GM21529 (cell line): ENCODE data around the gene TOMM7.
A peak's percentile ranks its signal among the peaks of the same experiment; 100 is the strongest.
"Not testable (repeated sequence)": the region's sequence is repeated elsewhere in the genome, so short reads cannot be mapped to it uniquely, and the experiment has no call there.

Experiments
- ATAC-seq: cut with Tn5 transposase; IDR thresholded peaks from one replicate; pipeline ENCODE4 v1.9.1; 2021; ENCODE audit not compliant: unreplicated experiment

Gene TOMM7

DNA sequence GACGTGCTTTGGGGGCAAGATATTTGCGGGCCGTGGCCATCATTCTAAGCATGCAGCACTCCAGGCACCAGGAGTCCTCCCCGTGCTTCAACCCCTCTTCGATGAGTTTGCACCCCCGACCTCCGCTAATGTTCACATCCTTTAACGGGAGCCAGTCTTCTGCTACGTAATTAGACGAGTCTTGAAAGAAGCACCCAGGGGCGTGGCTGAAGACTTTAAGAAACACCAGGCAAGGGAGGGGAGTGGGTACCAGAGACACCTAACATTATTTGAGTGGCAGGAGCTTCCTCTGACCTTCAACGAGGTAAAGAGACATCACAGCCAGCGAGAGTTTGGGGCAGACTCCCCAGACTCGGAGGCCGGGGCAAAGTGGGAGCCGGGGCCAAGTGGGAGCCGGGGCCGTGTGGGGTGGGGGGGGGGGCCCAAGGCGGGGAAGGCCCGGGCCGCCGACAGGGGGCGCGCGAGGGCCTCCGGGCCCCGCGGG is 31.1 kb upstream of the TOMM7 start:
- peak; percentile 25 for ATAC-seq

DNA sequence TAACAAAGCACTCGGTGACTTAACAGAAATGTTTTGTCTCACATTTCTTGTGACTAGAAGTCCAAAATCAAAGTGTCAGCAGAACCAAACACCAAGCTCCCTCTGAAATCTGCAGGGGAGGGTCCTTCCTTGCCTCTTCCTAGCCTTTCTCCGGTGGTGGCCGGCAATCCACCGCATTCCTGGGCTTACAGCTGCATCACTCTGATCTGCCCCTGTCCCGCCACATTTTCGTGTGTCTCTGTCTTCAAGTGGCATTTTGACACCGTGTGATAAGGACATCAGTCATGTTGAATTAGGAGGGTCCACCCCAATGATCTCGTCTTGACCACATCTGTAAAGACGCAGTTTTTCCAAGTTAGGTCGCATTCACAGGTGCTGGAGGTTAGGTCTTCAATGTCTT is 30.5 kb upstream of the TOMM7 start:
- ATAC-seq: no peak

DNA sequence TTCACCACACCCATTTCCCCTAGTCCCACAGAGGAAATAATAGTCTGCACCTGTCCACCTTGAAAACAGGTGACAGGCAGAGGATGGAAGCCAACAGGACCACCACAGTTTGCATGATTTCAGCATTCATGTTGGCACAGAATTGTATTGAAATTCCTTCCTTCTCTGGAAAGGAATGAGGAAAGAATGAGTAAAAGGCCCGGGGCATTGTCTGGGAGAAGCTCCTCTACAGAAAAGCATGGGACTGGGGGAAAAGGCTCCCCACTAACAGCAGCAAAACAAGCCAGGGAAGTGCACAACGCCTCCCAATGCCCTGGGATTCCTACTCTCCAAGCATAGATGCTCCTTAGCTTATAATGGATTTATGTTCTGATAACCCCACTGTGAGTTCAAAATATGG is 28.5 kb upstream of the TOMM7 start:
- ATAC-seq: no peak

DNA sequence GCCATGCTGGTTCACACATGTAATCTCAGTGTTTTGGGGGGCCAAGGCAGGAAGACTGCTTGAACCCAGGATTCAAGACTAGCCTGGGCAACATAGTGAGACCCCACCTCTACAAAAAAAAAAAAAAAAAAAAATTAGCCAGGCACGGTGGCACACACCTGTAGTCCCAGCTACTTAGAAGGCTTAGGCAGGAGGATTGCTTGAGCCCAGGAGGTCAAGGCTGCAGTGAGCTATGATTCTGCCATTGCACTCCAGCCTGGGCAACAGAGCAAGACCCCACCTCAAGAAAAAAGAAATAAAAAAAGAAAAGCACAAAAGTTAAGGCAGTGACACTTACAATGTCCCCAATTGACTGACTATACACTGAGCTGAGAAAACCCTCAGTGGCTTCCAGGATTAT is 27.7 kb upstream of the TOMM7 start:
- not testable (repeated sequence) for ATAC-seq

DNA sequence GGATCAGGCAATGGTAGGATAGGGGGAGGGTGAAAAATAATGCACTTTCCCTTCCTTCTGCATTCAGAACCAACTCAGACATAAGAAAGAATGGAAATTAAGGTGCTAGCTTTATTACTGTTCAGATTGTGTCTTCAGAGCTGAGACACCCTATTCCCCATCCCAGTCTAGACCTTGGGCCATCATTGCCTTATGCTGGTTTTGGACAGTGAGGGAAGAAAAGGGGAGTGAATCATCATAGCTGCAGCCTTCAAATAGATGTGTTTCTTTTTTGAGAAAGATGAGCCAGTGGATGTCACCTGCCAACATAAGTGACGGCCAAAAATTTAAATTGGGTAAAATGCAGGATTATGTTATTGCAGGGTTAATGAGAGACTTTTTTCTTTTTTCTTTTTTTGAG is 27.0 kb upstream of the TOMM7 start:
- ATAC-seq: no peak

DNA sequence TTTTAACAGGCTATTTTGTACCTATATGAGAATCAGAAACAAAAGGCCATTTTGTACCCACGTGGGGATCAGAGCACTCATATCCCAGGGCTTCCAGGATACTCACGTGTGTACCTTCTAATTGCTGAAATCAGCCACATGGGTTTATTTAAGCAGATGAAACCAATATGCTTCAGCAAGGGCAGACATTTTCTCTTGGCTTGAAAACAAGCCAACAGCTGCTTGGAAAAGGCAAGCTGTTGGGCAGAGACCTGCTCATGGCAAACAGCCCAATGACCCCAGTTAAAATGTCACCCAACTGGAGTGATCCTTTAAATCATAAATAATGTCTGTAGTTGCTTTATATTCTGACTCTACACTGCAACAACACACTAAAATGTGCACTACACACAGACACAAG is 26.5 kb upstream of the TOMM7 start:
- ATAC-seq: no peak

DNA sequence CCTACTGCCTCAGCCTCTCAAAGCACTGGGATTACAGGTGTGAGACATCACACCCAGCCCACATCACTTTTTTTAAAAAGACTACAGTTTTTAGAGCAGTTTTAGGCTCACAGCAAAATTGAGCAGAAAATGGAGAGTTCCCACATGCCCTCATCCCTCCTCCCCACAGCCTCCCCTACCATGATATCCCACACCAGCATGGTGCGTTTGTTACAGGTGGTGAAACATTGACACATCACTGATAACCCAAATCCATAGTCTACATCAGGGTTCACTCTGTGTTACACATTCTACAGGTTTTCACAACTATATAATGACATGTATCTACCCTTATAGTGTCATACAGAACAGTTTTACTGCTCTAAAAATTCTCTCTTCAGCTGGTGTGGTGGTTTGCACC is 24.3 kb upstream of the TOMM7 start:
- no peak for ATAC-seq

DNA sequence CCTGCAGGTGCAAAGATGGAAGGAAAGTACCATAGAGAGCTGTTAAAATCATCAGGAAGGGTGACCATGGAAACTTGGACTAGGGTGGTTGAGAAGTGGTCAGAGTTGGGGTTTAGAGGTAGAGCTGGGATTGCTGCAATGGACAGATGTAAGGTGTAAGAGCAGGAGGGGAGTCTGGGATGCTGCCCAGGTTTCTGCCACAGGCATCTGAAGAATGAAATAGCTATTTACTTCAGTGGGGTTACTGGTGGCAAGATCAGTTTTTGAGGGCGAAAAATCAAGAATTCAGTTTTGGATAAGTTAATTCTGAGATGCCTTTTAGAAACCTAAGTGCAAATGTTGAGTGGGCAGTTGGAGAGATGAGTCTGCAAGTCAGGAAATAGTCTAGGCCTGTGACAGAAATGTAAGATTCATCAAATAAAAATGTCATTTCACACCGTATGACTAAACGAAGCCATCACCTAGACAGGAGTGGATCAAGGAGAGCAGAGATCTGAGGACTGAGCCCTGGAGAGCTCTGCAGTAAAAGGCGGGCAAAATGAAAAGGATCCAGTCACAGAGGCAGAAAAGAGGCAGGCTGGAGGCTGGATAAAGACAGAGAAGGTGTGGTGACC is 22.7 kb upstream of the TOMM7 start:
- ATAC-seq: no peak

DNA sequence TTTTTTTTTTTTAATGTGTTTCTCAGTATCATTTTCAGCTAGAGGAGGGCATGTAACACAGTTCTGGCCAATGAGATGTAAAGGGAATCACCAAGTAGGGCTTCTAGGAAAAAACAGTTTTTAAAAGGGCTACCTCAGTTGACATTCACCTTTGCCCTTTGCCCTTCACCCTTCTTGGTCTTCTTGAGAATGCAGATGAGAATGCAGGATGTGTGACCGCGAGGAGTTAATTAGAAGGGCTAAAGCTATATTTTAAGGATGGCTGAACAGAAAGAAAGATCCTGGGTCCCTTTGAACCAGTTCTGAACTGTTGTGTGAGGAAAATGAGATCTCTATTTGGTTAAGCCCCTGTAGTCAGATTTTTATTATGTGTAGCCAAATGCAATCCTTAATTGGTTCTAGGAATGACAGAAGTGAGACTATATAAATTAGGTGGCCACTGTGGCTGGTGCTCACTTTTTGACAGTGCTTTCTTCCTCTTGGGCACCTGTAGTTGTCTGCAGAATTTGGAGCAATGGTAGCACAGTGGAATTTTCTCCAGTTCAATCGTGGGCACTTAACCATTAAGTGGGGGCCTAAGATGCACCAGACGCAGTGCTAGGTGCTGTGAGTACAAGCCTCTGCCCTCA is 21.1 kb upstream of the TOMM7 start:
- no peak for ATAC-seq

DNA sequence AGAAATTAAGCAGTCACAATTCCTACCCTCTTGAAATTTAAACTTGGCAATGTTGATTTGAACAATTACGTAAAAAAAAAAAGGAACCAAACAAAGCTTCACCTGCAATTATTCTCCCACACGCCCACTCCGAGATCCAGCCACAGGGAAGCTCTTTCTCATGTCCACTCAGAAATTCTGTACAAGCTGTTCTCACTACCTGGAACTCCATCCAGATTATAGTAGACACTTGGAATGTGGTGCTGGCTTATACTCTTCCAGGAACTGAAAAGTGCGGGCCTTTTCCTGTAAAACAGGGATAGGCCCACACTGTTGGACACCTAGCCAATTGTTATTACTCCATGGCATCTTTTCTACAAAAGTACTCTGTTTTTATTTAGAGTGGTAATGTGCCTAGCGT is 20.3 kb upstream of the TOMM7 start:
- ATAC-seq: no peak

DNA sequence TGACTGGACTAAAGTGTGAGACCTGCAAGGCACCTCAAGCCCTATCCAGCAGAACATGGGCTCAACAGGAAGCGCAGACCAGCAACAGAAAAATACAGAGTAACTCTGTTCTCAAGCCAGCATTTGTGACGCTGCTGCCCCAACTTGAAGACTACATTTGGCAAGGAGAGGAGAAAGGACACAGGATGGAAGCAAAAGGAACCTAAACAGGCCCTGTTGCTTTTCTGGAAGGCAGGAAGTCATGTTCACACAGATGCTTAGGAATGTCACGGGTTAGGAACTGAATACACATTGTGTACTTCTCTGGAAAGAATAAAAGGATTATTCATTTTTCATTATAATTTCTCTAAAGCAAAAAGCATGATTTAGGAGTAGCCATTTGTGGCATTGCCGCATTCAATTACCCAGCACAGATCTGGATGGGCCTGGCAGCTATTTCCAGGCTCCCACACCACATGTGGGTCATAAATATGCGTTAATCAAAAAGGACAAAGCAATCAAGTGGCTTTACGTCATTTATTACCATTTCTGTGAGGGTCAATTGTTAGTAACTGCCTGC is 19.8 kb upstream of the TOMM7 start:
- no peak for ATAC-seq

DNA sequence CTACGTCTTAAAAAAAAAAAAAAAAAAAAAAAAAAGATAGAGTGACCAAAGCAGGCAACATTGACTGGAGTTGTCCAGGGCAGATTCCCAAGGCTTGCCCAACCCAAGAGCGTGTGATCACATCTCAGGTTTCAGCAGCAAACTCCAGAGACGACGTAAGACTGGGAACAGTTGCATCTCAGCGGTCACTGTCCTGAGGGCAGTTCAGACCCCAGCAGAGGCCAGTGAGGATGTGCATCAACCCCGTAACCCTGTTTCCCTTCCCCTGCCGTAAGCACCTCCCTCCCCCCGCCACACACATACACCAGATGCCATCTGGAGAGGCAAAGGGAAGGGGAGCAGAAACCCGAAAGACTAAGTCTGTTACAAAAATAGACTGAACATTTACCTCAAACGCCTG is 19.3 kb upstream of the TOMM7 start:
- no peak for ATAC-seq

DNA sequence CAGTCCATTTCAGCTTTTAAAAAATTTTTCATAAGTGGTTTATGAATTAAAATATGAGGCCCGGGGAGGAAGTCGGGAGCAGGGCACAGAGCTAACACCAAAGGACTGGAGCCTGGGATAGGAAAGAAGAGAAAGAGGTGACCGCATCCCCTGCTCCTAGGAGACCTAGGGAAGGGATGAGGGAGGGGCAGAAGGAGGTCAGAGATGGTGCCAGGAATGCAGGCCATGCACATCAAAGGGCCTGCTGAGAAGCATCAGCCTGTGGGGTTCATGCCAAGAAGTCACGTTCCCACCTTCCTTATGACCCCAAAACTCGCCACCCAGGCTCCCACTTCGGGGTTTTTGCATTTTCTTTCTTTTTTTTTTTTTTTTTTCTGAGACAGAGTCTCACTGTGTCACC is 14.7 kb upstream of the TOMM7 start:
- no peak for ATAC-seq

DNA sequence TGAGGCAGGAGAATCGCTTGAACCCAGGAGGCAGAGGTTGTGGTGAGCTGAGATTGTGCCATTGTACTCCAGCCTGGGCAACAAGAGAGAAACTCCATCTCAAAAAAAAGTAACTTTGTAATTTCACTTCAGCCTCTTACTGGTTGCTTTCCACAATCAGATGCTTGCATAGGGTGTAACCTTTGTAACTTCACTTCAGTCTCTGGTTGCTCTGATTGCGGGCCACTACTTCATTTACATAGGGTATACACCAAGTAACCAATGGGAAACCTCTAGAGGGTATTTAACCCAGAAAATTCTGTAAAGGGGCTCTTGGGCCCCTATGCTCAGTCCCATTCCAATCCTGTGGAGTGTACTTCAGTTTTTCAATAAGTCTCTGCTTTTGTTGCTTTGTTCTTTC is 13.9 kb upstream of the TOMM7 start:
- ATAC-seq: not testable (repeated sequence)

DNA sequence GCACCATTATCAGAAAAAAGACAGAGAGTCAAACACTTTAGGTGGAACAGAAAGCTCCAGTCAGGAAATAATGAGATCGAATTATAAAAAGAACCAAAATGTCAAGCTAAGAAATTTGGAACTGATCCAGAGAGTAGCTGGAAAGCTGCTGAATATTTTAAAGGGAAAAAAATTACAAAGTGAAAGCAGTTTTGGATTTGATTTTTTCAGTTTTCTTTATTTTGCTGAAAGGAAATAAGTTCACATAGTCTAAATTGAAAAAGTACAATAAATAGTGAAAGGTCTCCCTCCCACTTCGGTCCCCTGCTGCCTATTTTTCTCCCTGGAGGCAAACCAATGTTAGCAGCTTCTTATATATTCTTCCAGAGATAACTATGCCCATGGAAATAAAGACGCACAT is 11.3 kb upstream of the TOMM7 start:
- ATAC-seq: no peak

DNA sequence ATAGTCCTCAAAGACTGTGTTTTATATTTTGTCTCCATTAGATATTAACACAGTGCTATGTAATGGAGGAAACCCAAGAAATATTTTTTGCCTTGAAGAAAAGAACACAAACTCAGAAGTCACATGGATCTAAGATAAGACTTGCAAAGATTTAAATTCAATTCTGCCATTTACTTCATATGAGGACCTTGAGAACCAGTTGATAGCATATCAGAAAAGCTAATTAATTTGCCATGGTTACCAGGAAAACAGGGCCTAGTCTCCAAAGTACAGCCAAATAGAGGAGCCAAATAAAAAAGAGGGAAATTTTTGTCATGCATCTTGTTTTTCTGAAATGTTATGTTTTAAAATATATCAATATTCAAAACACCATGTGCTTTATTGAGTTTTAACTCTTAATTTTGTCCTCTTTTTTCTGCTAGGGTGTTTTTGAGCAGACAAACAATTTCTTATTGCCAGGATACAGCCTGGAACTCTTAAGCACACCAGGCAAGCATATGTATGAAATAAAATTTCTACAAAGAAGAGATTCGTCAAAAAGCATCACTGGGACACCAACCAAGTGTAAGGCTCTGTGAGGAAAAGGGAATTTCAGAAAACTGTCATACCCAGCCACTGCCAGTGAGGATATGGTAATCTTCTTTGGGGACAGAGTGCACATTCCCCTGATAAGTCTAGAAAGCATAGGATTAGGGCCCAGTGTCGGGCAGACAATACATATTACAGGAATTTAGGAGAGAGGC is 10.6 kb upstream of the TOMM7 start:
- ATAC-seq: no peak

DNA sequence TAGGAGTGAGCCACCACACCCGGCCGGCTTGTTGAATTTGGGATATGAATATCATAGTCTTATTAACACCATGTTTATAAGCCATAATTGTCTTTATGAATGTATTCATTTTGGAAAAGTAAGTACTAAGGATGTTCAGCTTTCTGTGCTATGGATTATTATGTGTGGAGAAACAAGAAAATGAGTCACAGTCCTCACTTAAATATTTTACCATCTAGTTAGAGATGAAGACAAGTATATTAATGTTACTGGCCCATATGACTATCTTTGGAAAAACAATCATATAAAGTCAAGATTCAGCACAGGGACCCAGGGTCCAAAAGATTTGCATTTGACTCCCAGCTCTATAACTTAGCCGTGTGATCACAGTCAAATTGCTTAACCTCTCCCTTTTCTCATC is 9.8 kb upstream of the TOMM7 start:
- no peak for ATAC-seq

DNA sequence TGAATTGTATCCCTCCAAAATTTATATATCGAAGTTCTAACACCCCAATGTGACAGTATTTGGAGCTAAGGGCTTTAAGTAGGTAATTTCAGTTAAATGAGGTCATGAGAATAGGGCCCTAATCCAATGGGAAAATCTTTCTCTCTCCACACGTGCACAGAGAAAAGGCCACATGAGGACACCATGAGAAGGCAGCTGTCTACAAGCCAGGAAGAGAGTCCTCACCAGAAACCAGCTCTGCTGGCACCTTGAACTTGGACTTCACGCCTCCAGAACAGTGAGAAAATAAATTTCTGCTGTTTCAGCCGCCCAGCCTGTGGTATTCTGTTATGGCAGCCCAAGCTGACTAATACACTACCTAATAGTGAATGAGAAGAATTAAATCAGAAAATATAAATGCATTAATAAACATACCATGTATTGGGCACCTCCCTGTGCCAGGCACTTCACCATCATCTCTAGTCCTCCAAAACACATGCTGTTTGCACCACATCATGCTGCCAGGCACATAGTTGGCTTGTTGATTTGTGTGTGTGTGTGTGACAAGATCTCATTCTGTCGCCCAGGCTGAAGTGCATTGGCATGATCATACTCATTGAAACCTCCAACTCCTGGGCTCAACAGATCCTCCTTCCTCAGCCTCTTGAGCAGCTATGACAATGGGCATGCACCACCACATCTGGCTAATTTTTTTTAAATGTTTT is 9.1 kb upstream of the TOMM7 start:
- ATAC-seq: no peak

DNA sequence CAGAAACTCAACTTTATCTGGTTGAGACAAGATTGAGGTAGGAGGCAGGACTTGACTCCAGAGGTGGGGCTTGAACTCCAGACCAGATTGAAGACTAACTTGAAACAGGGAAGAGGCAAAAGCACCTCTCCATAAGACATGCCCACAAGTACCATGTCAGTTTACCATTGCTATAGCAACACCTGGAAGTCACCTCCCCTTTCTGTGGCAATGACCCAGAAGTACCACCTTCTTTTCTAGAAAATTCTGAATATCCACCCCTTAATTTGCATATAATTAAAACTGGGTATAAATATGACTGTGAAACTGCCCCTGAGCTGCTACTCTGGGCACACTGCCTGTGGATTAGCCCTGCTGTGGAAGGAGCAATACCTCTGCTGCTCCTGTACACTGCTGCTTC is 4.9 kb upstream of the TOMM7 start:
- no peak for ATAC-seq

DNA sequence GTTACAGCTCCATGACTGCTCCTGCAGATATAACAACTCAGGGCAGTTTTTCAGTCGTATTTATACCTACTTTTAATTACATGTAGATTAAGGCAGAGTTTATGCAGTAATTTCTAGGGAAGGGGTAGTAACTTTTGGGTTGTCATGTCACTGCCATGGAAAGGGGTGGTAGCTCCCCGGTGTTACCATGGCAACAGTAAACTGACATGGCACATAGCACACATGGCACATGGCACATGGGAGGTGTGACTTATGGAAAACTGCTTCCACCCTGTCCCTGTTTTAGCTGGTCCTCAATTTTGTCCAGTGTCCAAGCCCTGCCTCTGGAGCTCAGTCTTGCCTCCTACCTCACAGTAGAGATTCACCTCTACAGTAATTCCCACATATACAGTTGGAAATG is 3.9 kb upstream of the TOMM7 start:
- ATAC-seq: no peak

DNA sequence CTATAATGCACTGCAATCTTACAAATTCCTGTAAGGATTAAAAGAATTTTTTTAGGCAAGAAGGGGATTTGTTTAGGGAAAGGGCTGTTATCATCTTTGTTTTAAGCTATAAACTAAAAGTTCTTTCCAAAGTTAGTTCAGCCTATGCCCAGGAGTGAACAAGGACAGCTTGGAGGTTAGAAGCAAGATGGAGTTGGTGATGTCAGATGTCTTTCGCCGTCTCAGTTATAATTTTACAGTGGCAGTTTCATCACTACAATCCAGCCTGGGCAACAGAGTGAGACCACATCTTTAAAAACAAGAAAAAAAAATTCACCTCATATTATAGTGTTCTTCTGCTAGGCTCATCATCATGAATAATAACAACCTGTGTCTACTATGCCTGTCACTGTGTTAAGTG is 2.1 kb upstream of the TOMM7 start:
- ATAC-seq: no peak

DNA sequence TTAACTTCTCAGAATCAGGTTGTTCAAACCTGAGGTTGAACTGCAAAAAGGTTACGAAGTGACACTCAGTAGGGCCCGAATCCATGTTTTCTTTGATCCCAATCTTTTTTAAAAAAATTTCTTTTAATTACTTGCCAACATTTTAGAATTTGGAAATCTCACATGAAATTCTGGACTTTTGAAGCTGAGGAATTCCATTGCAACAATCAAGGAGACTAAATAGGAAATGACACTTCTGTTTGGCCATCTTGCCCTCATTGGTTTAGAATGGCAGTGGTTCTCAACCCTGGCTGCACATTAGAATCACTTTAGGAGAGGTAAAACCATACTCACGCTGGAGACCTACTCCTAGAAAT is 471 bp upstream of the TOMM7 start:
- no peak for ATAC-seq
